Cardiac fibroblast (primary cell): Measurements from ENCODE around the gene APBA2.

Experiments used
- DNase-seq, 2 donors: peaks; one replicate each; pipeline versions ENCODE4 v3.0.0 to v3.0.0-alpha.2; 2010; ENCODE audit warnings: low read depth in 2 of 2
- H3K4me3 ChIP-seq, 2 donors: replicated peaks in 1 of 2; 1 replicate in 1 of 2; 2 replicates in 1 of 2; pipeline ENCODE4 v1.5.1; 2011; ENCODE audit warnings: low read depth in 2 of 2, low read length in 2 of 2, mild to moderate bottlenecking in 2 of 2, moderate library complexity in 1 of 2
- TF ChIP-seq, protein P1 (sequence below): IDR thresholded peaks from one replicate; pipeline ENCODE4 v1.5.1; 2011; ENCODE audit warnings: low read depth, mild to moderate bottlenecking, low read length, inconsistent platforms

Gene APBA2

DNA sequence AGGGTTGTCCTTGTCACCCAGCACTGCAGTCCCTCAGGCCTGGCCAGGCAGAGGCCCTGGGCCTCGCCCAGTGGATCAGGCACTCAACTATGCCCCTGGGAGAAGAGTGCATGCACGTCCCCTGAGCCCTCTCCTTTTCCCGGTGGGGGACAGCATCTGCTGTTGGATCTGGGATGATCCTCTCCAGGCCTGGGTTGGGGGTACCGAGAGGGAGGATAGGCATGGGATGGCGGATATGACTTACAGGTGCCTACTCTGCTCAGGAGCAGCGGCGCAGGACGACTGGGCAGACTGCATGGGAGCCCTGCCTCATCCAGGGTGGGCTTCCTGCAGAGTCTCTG is 9.0 kb upstream of the APBA2 start:
- TF ChIP-seq, protein P1, sequence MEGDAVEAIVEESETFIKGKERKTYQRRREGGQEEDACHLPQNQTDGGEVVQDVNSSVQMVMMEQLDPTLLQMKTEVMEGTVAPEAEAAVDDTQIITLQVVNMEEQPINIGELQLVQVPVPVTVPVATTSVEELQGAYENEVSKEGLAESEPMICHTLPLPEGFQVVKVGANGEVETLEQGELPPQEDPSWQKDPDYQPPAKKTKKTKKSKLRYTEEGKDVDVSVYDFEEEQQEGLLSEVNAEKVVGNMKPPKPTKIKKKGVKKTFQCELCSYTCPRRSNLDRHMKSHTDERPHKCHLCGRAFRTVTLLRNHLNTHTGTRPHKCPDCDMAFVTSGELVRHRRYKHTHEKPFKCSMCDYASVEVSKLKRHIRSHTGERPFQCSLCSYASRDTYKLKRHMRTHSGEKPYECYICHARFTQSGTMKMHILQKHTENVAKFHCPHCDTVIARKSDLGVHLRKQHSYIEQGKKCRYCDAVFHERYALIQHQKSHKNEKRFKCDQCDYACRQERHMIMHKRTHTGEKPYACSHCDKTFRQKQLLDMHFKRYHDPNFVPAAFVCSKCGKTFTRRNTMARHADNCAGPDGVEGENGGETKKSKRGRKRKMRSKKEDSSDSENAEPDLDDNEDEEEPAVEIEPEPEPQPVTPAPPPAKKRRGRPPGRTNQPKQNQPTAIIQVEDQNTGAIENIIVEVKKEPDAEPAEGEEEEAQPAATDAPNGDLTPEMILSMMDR = no peak
- H3K4me3 ChIP-seq = no peak overlapping the region
- no peak for DNase-seq

DNA sequence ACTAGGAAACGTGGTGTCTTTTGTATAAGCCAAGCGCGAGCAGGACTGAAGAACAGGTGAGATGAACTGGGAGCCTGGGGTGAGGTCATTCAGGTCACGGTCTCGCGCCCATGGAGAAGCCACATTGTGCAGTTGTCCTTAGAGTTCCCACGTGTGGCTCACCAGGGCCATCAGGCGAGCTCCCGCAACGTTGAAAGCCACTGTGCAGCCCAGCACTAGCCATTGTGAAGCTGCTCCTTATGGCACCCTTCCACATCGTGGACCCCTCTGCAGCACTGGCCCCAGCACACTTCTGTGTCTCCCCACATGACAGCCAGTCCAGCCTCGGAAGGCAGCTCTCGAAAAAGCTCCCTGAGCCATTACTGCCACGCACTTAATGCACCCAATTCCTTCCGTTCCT is 7.6 kb upstream of the APBA2 start:
- no peak overlapping the region for H3K4me3 ChIP-seq
- TF ChIP-seq, protein P1 = no peak
- DNase-seq = no peak

DNA sequence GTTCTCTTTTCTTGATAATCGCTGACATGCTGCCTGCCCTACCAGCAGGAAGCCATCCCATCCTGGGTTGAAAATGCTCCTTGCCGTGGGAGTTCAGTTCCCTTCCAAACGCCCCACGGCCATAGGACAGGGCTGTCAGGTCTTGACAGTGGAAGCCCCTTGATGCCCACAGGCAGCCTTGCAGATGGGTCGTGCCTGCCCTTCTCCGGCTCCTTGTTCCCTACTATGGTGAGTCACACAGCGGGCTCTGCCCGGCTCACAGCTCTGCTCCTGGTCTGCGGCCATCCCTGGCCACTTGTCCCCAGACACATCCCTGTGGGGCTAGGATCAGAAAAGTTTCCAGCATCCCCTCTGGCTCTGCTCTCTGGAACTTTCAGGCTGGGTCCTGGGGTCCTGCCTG is 6.2 kb upstream of the APBA2 start:
- TF ChIP-seq, protein P1 = no peak
- no peak for DNase-seq
- no peak overlapping the region for H3K4me3 ChIP-seq

DNA sequence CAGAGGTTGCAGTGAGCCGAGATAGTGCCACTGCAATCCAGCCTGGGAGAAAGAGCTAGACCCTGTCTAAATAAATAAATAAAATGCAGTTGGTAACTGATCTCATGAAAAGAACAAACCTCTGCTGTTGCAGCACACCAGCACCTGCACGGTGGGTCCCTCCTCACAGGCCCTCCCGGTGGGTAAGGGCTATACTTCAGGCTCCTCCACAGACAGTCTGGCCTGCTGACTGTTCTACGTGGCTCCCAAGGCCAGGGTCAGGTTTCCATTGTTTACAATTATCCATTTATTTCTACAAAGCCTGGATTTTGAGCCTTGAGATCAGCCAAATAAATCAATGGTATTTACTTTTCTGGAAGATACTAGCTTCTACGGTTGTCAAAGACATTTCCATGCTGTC is 5.1 kb upstream of the APBA2 start:
- no peak overlapping the region for H3K4me3 ChIP-seq
- TF ChIP-seq, protein P1 = no peak
- no peak for DNase-seq

DNA sequence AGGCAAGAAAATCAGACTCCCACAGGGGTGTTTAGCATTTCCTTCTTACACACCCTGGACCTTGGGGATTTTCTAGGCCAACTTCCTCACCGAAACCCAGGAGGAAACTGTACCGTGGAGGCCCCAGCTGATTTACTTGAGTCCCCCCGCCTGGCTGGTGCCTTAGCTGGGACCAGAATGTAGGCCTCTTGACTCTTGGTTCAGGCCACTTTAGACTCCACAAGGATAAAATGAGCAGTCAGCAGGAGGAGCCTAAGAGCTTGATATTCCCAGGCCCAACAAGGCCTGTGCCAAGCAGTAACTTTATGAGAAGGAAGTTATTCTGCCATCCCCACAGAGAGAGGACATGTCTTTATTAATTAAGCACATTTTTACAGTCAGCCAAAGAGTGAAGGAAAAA is 4.6 kb upstream of the APBA2 start:
- H3K4me3 ChIP-seq = no peak overlapping the region
- TF ChIP-seq, protein P1 = no peak
- peak; percentile 29 to 54 for DNase-seq

DNA sequence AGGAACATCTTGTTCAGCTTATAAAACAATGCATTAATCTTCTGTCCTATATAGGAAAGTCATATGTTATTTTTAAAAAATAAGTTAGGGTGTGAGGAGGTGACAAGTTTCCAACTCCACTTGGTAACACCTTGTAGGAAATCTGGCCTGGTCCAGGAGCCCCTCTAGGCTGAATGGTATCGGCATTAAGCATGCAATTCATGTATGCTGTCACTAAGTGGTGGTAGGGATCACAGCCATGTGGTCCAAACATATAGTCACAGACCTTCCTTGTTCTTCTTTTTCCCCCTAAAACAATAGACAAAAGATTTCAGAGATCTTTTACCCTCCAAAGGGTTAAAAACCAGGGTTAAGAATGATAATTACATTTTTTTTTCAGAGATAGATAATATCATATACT is 4.2 kb upstream of the APBA2 start:
- TF ChIP-seq, protein P1 = no peak
- no peak for DNase-seq
- no peak overlapping the region for H3K4me3 ChIP-seq

DNA sequence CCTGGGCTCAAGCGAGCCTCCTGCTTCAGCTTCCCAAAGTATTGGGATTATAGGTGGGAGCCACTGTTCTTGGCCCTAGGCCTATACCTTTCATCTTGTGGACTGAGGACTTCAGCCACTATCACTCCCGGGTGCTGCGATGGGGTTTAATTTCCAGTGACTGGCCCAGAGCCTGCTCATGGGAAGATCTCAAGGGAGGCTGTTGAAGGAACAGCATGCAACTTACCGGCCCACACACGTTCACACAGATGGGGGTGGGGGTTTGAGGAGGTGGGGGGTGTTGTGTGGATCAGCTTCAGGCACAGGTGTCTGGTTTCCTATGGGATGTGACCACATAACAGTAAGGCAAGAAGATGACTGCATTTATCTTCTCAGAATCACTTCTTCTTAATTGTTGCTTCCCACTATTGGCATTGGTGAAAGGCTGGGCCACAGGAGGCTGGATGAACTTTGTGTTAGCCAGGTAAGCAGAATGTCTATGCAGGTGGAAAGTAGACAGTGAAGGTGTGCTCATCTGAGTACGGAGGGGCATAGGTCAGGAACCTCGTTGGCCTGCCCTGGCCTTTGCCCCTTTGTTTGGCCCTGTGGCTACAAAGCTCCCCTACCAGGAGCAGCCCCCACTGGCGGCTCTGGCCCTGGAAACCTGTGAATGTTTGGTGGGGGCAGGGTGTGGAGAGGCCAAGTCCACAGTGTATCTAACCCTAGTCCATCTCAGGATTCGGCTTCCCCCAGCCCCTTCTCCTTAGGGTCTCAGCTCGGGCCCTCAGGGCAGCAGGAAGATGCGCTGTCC is 1.4 kb upstream of the APBA2 start:
- DNase-seq = no peak
- H3K4me3 ChIP-seq = no peak overlapping the region
- TF ChIP-seq, protein P1 = no peak
